Upper lobe of left lung (tissue), 4 donors: ENCODE results near the gene AHSP.
"Not testable (repeated sequence)": the region's sequence is repeated elsewhere in the genome, so short reads cannot be mapped to it uniquely, and the experiment has no call there.

Experiments
- CTCF ChIP-seq, 6 experiments: fragments of 450-650 bp in 4 of 6; fragments of 200-600 bp in 2 of 6; sonication (generic) in 2 of 6; IDR thresholded peaks; one replicate each; pipeline ENCODE4 v1.5.1; 2016 to 2019; ENCODE audit warnings: antibody characterized with exemption in 6 of 6
- POLR2A ChIP-seq, 4 donors: fragments of 450-650 bp; IDR thresholded peaks; one replicate each; pipeline ENCODE4 v1.5.1; 2016 to 2017; ENCODE audit warnings: antibody characterized with exemption in 4 of 4, mild to moderate bottlenecking in 2 of 4
- POLR2AphosphoS5 ChIP-seq, 2 donors: sonication (generic); formaldehyde crosslinking; IDR thresholded peaks; one replicate each; pipeline ENCODE4 v1.5.1; 2017; ENCODE audit warnings: antibody characterized with exemption in 2 of 2

DNA sequence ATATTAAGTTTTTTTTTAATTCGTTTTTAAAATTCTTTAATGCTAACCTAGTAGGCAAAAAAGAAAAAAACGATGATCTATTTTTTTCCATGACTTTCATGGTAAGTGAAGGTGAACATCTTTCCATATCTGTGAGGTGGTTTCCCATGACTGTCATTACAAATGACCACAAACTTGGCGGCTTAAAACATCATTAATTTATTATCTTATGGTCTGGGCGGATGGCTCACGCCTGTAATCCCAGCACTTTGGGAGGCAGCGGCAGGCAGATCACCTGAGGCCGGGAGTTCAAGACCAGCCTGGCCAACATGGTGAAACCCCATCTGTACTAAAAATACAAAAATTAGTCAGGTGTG is 10.5 kb downstream of the AHSP start:
- not testable (repeated sequence) for TF ChIP-seq POLR2AphosphoS5, CTCF, POLR2A (IDR thresholded peaks at IDR 0.05)
